Natural killer cell treated with Interleukin-12 subunit alpha and Interleukin-12 subunit beta and Interleukin-15 and Interleukin-18, amount 100 ng/mL, for 72 hours (primary cell): Measurements from ENCODE around the gene LSS. TPM values are rescaled to one million over a fixed set of nuclear protein-coding genes. Genes with fewer than 3 reads are reported as not detected.

Source experiments
- ATAC-seq, 2 donors: fragments of 150-1000 bp; cut with Tn5 transposase in 1 of 2; sonication (Bioruptor Pico), chemical (Tn5 transposase) in 1 of 2; 2 replicates each; pipeline ENCODE4 v1.10.0; 2021
- DNase-seq: peaks from one replicate; pipeline ENCODE4 v3.0.0; 2022; ENCODE audit warnings: low spot score
- H3K27ac Mint-ChIP-seq, 2 donors: 1 replicate in 1 of 2; 2 replicates in 1 of 2; pipeline ENCODE4 v1.8.0; 2022; ENCODE audit warnings: mixed read lengths in 2 of 2, mild to moderate bottlenecking in 1 of 2, moderate library complexity in 1 of 2
- H3K27me3 Mint-ChIP-seq, 2 donors: 1 replicate in 1 of 2; 2 replicates in 1 of 2; pipeline ENCODE4 v1.8.0; 2022; ENCODE audit warnings: mixed read lengths in 2 of 2
- H3K36me3 Mint-ChIP-seq: one replicate; pipeline ENCODE4 v1.8.0; 2022; ENCODE audit warnings: mixed read lengths
- H3K4me1 Mint-ChIP-seq, 2 donors: 1 replicate in 1 of 2; 2 replicates in 1 of 2; pipeline ENCODE4 v1.8.0; 2022; ENCODE audit warnings: low read depth in 2 of 2, mixed read lengths in 2 of 2, mild to moderate bottlenecking in 1 of 2
- H3K4me3 Mint-ChIP-seq: one replicate; pipeline ENCODE4 v1.8.0; 2022; ENCODE audit warnings: mixed read lengths
- H3K9me3 Mint-ChIP-seq: 2 replicates; pipeline ENCODE4 v1.8.0; 2022; ENCODE audit warnings: mixed read lengths
- total RNA-seq, 2 donors: library from RNA; stranded (reverse); gene quantifications; one replicate each; pipeline ENCODE4 v1.2.3, GENCODE V29; 2022

Gene LSS
- total RNA-seq: 10 to 100 TPM; 32.6 to 54.4 TPM

- H3K4me1 Mint-ChIP-seq: peaks cover 49 to 61% of the 10 kb centered on the region in 2 donors
- ATAC-seq (peak; percentile 97 to 99), DNase-seq (peak; percentile 100)
- peaks cover 8% of the 10 kb centered on the region for H3K36me3 Mint-ChIP-seq
- no peaks in the 10 kb centered on the region for H3K9me3 Mint-ChIP-seq
- H3K27ac Mint-ChIP-seq: peak within 1 kb of the TSS; percentile 72 to 78
- H3K27me3 Mint-ChIP-seq: no peaks in the 10 kb centered on the region
- H3K4me3 Mint-ChIP-seq: peak within 1 kb of the TSS; percentile 86
Observed at GRCh38 chr21:46228345-46229051, at the start of gene LSS. LSS (minus strand) TSS chr21:46228774; CDS start chr21:46228745, 29 bp downstream.

GRCh38 chr21:46274797-46275390 lies 46.3 kb upstream of the LSS start:
- no peaks in the 10 kb centered on the region for H3K27me3 Mint-ChIP-seq
- peaks cover 5 to 7% of the 10 kb centered on the region in 2 donors for H3K4me1 Mint-ChIP-seq
- H3K36me3 Mint-ChIP-seq: peaks cover 20% of the 10 kb centered on the region
- no peak overlapping the region for H3K4me3 Mint-ChIP-seq
- ATAC-seq (no peak), DNase-seq (no peak)
- H3K27ac Mint-ChIP-seq: no peak overlapping the region
- no peaks in the 10 kb centered on the region for H3K9me3 Mint-ChIP-seq

- ATAC-seq (no peak), DNase-seq (no peak)
- H3K4me1 Mint-ChIP-seq: peaks cover 5 to 7% of the 10 kb centered on the region in 2 donors
- H3K36me3 Mint-ChIP-seq: peaks cover 20% of the 10 kb centered on the region
- no peaks in the 10 kb centered on the region for H3K9me3 Mint-ChIP-seq
- H3K27me3 Mint-ChIP-seq: no peaks in the 10 kb centered on the region
- H3K27ac Mint-ChIP-seq: no peak overlapping the region
- H3K4me3 Mint-ChIP-seq: no peak overlapping the region
Observed at GRCh38 chr21:46273341-46273740, 44.8 kb upstream of the LSS start.

DNA sequence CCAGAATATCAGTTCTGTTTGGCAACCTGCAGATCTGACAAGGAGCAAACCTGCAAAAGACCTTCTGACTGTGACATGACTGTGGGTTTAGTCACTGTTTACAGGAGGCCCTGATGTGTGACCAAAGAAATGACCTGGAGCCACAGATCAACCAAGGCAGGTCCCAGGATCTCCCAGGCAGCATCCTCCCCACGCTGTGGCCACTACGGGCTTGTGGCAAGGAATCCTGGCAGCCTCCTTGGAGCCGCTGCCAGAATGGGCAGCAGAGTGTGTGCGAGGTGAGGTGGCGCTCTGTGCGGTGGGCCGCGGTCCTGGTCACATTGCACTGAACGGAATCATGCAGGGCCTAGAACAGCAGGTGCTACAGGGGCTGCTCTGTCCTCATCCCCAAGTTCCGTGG lies 40.9 kb upstream of the LSS start:
- H3K27me3 Mint-ChIP-seq: no peaks in the 10 kb centered on the region
- peaks cover 21% of the 10 kb centered on the region for H3K36me3 Mint-ChIP-seq

DNA sequence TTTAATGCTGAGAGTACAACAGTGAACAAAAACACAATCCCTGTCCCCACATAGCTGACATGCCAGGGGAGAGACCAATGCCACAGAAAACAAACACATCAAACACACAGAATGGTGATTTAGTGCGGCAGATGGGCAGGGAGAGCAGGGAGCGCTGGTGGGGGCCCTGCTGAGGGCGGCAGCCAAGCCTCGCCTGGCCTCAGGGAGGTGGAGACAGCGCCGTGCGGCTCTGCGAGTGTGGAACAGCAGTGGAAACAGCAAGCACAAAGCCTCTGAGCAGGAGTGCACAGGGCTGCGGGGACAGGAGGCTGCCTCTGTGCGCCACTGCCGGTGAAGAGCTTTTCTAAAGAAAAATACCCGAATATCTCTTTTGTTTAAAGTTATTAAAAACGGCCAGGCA lies 39.8 kb upstream of the LSS start:
- H3K4me3 Mint-ChIP-seq: no peak overlapping the region
- H3K36me3 Mint-ChIP-seq: peaks cover 16% of the 10 kb centered on the region
- no peaks in the 10 kb centered on the region for H3K27me3 Mint-ChIP-seq
- H3K27ac Mint-ChIP-seq: no peak overlapping the region
- ATAC-seq (no peak), DNase-seq (no peak)
- H3K9me3 Mint-ChIP-seq: no peaks in the 10 kb centered on the region
- peaks cover 0 to 10% of the 10 kb centered on the region in 2 donors for H3K4me1 Mint-ChIP-seq

More for the DNA sequence above, 40.9 kb upstream of the LSS start:
- ATAC-seq (no peak), DNase-seq (no peak)
- Mint-ChIP-seq H3K4me1 (peaks cover 0 to 10% of the 10 kb centered on the region in 2 donors), H3K9me3 (no peaks in the 10 kb centered on the region), H3K4me3 (no peak overlapping the region), H3K27ac (no peak overlapping the region)

- no peaks in the 10 kb centered on the region for H3K27me3 Mint-ChIP-seq
- DNase-seq: no peak
- no peaks in the 10 kb centered on the region for H3K9me3 Mint-ChIP-seq
- H3K4me3 Mint-ChIP-seq: no peak overlapping the region
- H3K36me3 Mint-ChIP-seq: peaks cover 7% of the 10 kb centered on the region
- H3K27ac Mint-ChIP-seq: no peak overlapping the region
- no peak for ATAC-seq
- H3K4me1 Mint-ChIP-seq: peaks cover 0 to 6% of the 10 kb centered on the region in 2 donors
Observed at GRCh38 chr21:46266946-46267345, 38.4 kb upstream of the LSS start.

- no peaks in the 10 kb centered on the region for H3K27me3 Mint-ChIP-seq
- H3K36me3 Mint-ChIP-seq: peaks cover 7% of the 10 kb centered on the region
- DNase-seq (no peak), ATAC-seq (no peak)
- H3K4me3 Mint-ChIP-seq: no peak overlapping the region
- H3K27ac Mint-ChIP-seq: no peak overlapping the region
- no peaks in the 10 kb centered on the region for H3K9me3 Mint-ChIP-seq
- peaks cover 0 to 6% of the 10 kb centered on the region in 2 donors for H3K4me1 Mint-ChIP-seq
Observed at GRCh38 chr21:46265736-46266525, 37.4 kb upstream of the LSS start.

DNA sequence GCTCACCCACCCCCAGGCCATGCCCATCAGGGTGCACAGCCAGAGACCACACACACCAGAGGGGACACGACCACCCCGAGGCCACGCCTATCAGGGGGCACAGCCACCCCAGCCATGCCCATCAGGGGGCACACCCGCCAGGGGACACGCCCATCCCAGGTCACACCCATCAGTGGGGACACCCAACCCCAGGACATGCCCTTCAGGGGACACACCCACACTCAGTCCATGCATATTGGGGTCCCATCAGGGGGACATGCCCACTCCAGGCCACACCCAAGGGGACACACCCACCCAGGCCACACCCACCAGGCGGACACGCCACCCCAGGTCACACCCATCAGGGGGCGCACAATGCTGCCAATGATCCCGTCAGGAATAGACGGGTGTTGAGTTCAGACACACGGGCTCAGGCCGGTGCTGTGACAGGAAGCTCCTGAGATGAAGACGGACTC lies 36.1 kb upstream of the LSS start:
- Mint-ChIP-seq H3K9me3 (no peaks in the 10 kb centered on the region), H3K4me1 (peaks cover 0 to 6% of the 10 kb centered on the region in 2 donors), H3K36me3 (peaks cover 7% of the 10 kb centered on the region), H3K4me3 (no peak overlapping the region), H3K27me3 (no peaks in the 10 kb centered on the region), H3K27ac (no peak overlapping the region)
- DNase-seq (no peak), ATAC-seq (peak in 1 of 2 donors; percentile 53)

- peaks cover 7% of the 10 kb centered on the region for H3K36me3 Mint-ChIP-seq
Observed at GRCh38 chr21:46264046-46264689, 35.6 kb upstream of the LSS start.

DNA sequence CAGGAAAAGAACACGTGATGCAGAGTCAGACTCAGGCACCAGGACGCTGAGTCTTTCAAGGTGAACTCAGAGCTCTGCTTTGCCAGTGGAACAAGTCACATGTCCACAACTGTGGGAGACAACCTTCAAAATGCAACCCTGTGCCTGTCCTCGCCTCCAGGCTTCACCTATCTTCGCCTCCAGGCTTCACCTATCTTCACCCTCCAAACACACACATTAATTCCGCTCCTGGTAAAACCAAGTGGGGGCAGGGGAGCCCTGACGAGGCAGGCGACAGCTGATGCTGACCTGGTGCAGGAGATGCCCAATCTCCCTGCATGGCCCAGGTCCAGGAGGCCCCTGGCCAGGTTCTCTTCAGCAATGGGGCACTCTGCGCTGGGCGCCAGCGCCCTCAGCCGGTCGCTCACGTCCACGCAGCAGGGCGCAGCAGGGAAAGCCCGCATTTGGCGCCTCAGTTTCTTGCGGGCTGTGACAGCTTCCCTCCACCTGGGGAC lies 28.0 kb upstream of the LSS start:
- DNase-seq: no peak
- no peak overlapping the region for H3K4me3 Mint-ChIP-seq
- H3K9me3 Mint-ChIP-seq: peaks cover 4% of the 10 kb centered on the region
- H3K27ac Mint-ChIP-seq: no peak overlapping the region
- no peaks in the 10 kb centered on the region for H3K27me3 Mint-ChIP-seq
- peaks cover 21% of the 10 kb centered on the region for H3K36me3 Mint-ChIP-seq
- ATAC-seq: no peak
- H3K4me1 Mint-ChIP-seq: peaks cover 19 to 30% of the 10 kb centered on the region in 2 donors

More at GRCh38 chr21:46264046-46264689, 35.6 kb upstream of the LSS start:
- Mint-ChIP-seq H3K27me3 (no peaks in the 10 kb centered on the region), H3K27ac (no peak overlapping the region), H3K4me3 (no peak overlapping the region), H3K9me3 (no peaks in the 10 kb centered on the region), H3K4me1 (peaks cover 0 to 6% of the 10 kb centered on the region in 2 donors)
- ATAC-seq (no peak), DNase-seq (no peak)

GRCh38 chr21:46255758-46256337 lies 27.3 kb upstream of the LSS start:
- H3K4me3 Mint-ChIP-seq: no peak overlapping the region
- no peak overlapping the region for H3K27ac Mint-ChIP-seq
- peaks cover 21% of the 10 kb centered on the region for H3K36me3 Mint-ChIP-seq
- peaks cover 4% of the 10 kb centered on the region for H3K9me3 Mint-ChIP-seq
- no peaks in the 10 kb centered on the region for H3K27me3 Mint-ChIP-seq
- no peak for ATAC-seq
- no peak for DNase-seq
- H3K4me1 Mint-ChIP-seq: peaks cover 21 to 31% of the 10 kb centered on the region in 2 donors

DNA sequence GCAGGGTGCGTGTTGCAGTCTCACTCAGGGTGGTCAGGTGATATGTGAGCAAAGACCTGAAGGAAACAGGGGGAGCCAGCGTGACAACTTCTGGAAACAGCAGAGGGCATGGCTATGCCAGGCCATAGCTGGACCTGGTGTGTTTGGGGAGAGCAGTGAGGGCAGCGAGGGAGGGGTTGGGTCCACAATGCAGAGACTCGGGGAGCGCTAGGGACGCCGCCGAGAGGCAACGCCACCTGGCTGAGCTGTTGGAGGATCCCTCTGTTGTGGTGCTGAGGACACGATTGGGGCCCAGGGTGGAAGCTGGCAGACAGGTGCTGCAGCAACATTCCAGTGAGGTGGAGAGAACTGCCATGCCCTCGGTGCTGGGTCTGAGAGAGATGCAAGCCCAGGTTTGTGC lies 26.6 kb upstream of the LSS start:
- Mint-ChIP-seq H3K4me3 (no peak overlapping the region), H3K36me3 (peaks cover 21% of the 10 kb centered on the region), H3K9me3 (peaks cover 4% of the 10 kb centered on the region)

More for the DNA sequence above, 26.6 kb upstream of the LSS start:
- DNase-seq (no peak), ATAC-seq (no peak)
- H3K27ac Mint-ChIP-seq: peak overlapping the region; percentile 90 to 97
- no peaks in the 10 kb centered on the region for H3K27me3 Mint-ChIP-seq
- peaks cover 27 to 38% of the 10 kb centered on the region in 2 donors for H3K4me1 Mint-ChIP-seq
